Measurements from ENCODE around the gene PGA3.
"Not testable (repeated sequence)": the region's sequence is repeated elsewhere in the genome, so short reads cannot be mapped to it uniquely, and the experiment has no call there.

PGA3 gene

DNA sequence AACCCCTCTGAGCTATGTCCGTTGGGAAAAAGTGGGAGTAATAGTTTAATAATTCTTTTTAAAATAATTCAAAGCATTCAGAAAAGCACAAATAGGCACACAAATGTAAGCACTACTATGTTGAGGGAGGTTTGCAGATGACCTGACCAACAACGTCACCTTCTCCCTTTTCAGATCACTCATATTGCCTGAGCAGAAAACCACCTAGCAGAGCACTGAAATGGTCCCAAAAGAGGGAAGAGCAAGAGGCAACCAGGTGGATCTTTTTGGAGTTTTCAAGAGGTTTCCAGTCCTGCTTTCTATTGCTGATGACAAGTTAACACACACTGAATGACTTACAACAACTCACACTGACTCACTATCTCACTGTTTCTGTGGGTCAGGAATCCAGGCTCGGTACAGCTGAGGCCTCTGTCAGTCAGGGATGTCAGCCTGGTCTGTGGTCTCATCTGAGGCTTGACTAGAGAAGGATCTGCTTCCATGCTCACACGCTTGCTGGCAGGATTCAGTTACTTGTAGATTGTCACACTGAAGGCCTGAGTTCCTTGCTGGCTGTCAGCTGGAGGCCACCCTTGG is 4.3 kb upstream of the PGA3 start:
- H3K4me3 ChIP-seq (ENCODE audit: low read depth, low read length), result no peak overlapping the region
- TF ChIP-seq, protein P1, sequence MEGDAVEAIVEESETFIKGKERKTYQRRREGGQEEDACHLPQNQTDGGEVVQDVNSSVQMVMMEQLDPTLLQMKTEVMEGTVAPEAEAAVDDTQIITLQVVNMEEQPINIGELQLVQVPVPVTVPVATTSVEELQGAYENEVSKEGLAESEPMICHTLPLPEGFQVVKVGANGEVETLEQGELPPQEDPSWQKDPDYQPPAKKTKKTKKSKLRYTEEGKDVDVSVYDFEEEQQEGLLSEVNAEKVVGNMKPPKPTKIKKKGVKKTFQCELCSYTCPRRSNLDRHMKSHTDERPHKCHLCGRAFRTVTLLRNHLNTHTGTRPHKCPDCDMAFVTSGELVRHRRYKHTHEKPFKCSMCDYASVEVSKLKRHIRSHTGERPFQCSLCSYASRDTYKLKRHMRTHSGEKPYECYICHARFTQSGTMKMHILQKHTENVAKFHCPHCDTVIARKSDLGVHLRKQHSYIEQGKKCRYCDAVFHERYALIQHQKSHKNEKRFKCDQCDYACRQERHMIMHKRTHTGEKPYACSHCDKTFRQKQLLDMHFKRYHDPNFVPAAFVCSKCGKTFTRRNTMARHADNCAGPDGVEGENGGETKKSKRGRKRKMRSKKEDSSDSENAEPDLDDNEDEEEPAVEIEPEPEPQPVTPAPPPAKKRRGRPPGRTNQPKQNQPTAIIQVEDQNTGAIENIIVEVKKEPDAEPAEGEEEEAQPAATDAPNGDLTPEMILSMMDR (IDR thresholded peaks at IDR 0.05; ENCODE audit: insufficient read depth, low read length, missing control alignments), result no peak
- CTCF ChIA-PET, result interaction anchor here (1.0 kb wide), 1 partner anchor 368 kb away, joined by 3 read pairs; no protein-coding TSS in a partner anchor
- POLR2A ChIA-PET, result no interaction called here
- DNase-seq (ENCODE audit: low read depth, low spot score), result no peak

DNA sequence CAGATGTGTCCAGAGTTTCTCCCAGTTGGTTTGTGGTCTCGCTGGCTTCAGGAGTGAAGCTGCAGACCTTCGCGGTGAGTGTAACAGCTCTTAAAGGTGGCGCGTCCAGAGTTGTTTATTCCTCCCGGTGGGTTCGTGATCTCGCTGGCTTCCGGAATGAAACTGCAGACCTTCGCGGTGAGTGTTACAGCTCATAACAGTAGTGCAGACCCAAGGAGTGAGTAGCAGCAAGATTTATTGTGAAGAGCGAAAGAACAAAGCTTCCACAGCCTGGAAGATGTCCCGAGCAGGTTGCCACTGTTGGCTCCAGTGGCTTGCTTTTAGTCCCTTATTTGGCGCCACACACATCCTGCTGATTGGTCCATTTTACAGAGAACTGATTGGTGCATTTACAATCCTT is 1.8 kb upstream of the PGA3 start:
- TF ChIP-seq, protein P1 (IDR thresholded peaks at IDR 0.05; ENCODE audit: insufficient read depth, low read length, missing control alignments), result no peak
- ChIA-PET CTCF (interaction anchor here (0.8 to 0.9 kb wide), 2 partner anchors 14 to 15 kb away, joined by 3 read pairs; no protein-coding TSS in a partner anchor), POLR2A (no interaction called here)
- no peak for DNase-seq (ENCODE audit: low read depth, low spot score)
- H3K4me3 ChIP-seq (ENCODE audit: low read depth, low read length), result no peak overlapping the region

DNA sequence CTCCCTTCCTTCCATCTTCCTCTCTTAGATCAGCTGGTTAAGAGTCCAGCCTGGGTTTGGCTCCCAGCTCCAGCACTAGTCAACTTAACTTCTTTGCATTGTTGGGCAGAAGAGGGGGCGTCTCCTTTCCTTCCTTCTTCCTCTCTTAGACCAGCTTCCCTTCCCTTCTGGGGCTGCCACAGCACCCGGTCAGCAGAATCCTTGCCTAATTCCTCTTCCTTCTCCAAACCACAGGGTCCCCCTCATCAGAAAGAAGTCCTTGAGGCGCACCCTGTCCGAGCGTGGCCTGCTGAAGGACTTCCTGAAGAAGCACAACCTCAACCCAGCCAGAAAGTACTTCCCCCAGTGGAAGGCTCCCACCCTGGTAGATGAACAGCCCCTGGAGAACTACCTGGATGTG is 558 bp downstream of the PGA3 start:
- POLR2A ChIA-PET; H3K4me3 ChIP-seq (ENCODE audit: low read depth, low read length); DNase-seq (ENCODE audit: low read depth, low spot score): not testable (repeated sequence)
- CTCF ChIA-PET, result interaction anchor here (1.4 kb wide), 1 partner anchor 16 kb away, joined by 3 read pairs; no protein-coding TSS in a partner anchor

DNA sequence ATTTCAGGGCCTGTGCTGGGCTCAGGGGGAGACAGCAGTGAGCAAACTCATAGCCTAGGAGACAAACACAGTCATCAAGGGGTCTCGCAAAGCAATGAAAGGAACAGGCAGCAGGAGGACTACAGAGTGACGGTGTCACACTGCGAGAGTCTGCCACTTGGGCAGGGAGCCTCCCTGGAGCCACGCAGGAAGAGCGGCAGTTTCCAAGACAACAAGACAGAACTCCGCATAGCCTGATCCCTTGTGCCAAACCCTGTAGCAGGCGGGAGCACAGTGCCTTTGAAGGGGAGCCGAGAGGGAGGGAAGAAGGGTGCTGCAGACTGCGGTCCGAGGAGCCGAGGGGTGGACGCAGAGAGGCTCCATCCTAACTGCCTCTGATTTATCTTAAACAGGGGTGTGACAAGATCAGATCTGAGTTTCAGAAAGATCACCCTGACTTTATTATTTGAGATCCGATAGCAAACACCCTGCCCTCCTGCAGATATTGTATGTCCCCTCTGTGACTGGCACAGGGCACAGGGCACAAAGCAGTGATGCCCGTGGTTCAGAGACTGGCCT is 1.3 kb downstream of the PGA3 start:
- DNase-seq (ENCODE audit: low read depth, low spot score); POLR2A ChIA-PET; CTCF ChIA-PET; H3K4me3 ChIP-seq (ENCODE audit: low read depth, low read length): not testable (repeated sequence)

DNA sequence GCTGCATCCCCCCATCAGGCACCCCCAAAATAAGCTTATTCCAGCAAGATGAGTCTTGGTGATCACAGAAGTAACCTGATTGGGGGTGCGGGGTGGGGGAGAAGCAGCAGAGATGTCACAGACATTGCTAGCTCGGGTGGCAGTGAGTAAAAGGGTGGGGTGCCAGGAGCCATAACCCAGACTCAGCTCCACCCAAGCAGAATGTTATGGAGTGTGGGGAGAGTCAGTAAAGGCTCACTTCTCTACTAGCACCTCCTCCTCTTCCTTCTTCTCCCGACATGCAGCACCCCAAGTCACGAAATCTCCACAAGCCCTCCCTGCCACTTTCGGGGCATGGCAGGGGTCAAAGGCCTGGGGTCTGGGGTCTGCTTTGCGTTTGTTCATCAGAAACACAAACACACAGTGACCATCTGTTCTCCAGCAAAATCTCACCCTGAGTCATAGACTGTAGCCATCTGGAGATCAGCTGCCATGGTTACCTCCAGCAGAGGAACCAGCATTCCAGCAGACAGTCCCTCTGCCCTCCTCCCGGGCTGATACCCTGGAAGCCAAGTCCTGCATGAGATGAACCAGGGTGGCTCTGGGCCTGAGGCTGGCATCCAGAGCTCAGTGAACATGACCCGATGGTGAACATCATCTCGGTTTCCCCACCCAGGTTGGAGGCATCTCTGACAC is 4.5 kb downstream of the PGA3 start:
- POLR2A ChIA-PET; H3K4me3 ChIP-seq (ENCODE audit: low read depth, low read length); CTCF ChIA-PET; DNase-seq (ENCODE audit: low read depth, low spot score): not testable (repeated sequence)

DNA sequence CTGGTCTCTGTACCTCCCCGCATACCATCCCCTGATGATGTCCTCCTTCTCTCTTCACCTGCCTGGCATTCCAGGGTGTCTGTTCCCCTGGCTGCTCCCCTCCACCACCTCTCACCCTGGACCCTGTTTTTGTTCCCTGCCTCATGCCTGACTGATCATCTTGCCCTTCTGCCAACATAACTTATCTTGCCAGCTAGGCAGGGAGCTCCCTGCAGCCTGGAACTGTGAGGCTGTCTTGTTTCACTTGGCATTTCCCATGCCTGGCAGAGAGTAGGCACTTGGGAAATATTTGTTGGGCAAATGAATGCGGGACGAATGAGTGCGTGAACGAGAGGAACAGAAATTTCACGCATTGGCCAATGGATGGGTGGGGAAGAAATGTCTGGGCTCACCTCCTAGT is 7.3 kb downstream of the PGA3 start:
- CTCF ChIA-PET; H3K4me3 ChIP-seq (ENCODE audit: low read depth, low read length); POLR2A ChIA-PET; DNase-seq (ENCODE audit: low read depth, low spot score): not testable (repeated sequence)

DNA sequence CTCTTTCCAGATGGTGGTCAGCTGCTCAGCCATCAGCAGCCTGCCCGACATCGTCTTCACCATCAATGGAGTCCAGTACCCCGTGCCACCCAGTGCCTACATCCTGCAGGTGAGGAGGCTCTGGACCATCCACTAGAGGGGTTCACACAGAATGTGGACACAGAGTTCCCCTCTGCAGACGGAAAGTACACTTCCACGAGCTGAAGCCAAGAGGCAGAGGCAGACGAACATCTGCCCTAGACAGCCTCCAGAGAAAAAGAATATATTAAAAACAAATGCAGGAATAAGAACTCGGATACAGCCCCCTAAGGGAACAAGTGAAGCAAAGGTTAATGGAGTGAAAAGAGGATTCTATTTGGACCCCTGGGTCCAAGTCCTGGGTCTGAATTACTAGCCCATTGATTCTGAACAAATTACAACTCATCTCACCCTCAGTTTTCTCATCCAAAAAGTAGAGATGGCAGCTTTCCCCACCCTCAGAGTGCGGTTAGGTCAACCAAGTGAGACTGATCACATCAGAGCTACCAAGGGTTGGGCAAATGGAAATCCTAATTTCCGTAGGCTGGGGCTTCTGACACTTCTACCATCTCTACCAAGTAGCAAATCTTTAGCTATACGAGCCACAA is 8.1 kb downstream of the PGA3 start:
- DNase-seq (ENCODE audit: low read depth, low spot score); POLR2A ChIA-PET; CTCF ChIA-PET; H3K4me3 ChIP-seq (ENCODE audit: low read depth, low read length): not testable (repeated sequence)

DNA sequence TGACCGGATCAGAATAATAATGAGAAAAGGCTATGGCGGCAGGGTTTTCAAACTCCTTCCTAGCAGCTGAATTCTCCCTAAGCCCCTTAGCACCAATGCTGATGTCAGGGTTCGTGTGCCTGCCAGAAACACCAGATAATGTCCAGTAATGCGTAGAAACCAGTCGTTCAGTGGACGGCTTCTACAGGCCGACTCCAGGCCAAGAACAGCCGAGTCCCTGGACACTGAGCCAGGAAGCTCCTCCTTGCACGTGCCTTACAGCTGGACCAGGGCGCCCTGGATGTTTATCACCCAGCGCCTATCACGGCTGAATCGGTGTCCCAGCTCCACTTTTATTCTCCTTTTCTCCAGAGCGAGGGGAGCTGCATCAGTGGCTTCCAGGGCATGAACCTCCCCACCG is 8.9 kb downstream of the PGA3 start:
- CTCF ChIA-PET; DNase-seq (ENCODE audit: low read depth, low spot score); H3K4me3 ChIP-seq (ENCODE audit: low read depth, low read length); POLR2A ChIA-PET: not testable (repeated sequence)

DNA sequence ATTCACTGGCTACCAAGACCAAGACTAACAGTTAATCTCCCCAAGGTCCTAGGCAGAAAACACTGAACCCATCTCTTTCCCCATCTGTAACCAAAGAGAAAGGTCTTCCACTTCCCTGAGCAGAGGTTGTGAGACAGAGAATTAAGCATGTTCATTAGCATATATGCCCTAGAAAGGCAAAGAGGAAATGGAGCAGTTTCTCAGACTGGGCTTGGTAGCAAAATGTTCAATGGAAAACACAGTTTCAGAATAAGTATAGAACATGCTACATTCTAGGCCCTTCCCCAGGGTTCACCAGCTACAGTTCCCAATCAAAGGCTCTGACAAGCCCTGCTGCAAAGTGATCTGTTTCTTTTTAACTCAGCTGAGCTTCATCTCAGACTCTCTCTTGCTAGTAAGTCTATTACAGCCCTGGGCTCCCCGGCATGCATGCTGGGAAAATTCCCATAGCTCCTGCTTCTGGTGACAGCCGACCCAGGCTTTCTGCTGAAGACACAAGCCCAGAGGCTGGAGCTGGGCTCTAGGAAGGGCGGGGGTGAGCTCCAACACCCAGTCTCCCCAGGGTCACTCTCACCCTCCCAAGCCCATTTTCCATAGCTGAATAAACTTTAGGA is 10.5 kb downstream of the PGA3 start:
- DNase-seq (ENCODE audit: low read depth, low spot score); H3K4me3 ChIP-seq (ENCODE audit: low read depth, low read length); POLR2A ChIA-PET; CTCF ChIA-PET: not testable (repeated sequence)

DNA sequence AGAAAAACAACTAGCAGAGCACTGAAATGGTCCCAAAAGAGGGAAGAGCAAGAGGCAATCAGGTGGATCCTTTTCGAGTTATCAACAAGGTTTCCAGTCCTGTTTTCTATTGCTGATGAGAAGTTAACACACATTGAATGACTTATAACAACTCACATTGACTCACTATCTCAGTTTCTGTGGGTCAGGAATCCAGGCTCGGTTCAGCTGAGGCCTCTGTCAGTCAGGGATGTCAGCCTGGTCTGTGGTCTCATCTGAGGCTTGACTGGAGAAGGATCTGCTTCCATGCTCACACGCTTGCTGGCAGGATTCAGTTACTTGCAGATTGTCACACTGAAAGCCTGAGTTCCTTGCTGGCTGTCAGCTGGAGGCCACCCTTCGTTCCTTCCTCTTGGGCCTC is 15.0 kb downstream of the PGA3 start:
- H3K4me3 ChIP-seq (ENCODE audit: low read depth, low read length); CTCF ChIA-PET; POLR2A ChIA-PET; DNase-seq (ENCODE audit: low read depth, low spot score): not testable (repeated sequence)

DNA sequence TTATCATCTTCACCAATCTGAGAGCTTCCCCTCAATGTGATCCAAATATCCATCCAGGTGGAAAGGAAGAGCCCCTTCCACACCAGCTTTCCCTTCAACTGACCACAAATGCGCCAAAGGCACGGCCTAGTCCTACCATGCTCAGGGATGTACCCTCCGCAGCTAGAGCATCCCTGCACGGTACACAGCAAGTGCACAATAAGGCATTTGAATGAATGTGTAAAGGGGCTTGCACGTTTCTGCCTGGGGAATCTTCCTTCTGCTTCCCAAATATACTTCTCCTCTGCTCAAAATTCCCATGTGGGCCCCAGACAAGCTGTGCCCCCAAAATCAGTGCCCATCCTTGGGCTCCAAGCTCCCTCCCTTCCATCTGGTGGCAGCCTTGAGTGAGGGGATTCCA is 15.7 kb downstream of the PGA3 start:
- POLR2A ChIA-PET; DNase-seq (ENCODE audit: low read depth, low spot score); CTCF ChIA-PET; H3K4me3 ChIP-seq (ENCODE audit: low read depth, low read length): not testable (repeated sequence)

DNA sequence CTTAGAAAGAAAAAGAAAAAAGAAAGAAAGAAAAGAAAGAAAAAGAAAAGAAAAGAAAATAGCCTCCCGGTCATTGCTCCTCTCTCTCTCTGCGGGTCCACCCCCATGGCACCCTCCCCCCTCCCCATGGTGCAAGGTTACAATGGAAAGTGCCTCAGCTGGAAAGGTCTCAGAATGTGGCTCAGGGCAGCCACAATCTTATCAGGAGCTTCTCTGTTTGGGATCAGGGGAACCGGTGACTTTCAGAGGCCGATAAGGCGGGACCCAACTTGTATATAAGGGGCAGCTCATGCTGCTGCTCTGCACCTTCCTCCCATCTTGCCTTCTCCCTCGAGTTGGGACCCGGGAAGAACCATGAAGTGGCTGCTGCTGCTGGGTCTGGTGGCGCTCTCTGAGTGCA is 18.7 kb downstream of the PGA3 start, which contains the start of gene PGA4:
TSS of gene PGA4 (plus strand) at position 301 of the 400 bp plus-strand sequence. CDS start at position 355, 54 bp downstream.
- POLR2A ChIA-PET; DNase-seq (ENCODE audit: low read depth, low spot score); H3K4me3 ChIP-seq (ENCODE audit: low read depth, low read length); CTCF ChIA-PET: not testable (repeated sequence)

DNA sequence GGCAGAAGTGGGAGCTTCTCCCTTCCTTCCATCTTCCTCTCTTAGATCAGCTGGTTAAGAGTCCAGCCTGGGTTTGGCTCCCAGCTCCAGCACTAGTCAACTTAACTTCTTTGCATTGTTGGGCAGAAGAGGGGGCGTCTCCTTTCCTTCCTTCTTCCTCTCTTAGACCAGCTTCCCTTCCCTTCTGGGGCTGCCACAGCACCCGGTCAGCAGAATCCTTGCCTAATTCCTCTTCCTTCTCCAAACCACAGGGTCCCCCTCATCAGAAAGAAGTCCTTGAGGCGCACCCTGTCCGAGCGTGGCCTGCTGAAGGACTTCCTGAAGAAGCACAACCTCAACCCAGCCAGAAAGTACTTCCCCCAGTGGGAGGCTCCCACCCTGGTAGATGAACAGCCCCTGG is 19.4 kb downstream of the PGA3 start:
- POLR2A ChIA-PET; DNase-seq (ENCODE audit: low read depth, low spot score); H3K4me3 ChIP-seq (ENCODE audit: low read depth, low read length); CTCF ChIA-PET: not testable (repeated sequence)

DNA sequence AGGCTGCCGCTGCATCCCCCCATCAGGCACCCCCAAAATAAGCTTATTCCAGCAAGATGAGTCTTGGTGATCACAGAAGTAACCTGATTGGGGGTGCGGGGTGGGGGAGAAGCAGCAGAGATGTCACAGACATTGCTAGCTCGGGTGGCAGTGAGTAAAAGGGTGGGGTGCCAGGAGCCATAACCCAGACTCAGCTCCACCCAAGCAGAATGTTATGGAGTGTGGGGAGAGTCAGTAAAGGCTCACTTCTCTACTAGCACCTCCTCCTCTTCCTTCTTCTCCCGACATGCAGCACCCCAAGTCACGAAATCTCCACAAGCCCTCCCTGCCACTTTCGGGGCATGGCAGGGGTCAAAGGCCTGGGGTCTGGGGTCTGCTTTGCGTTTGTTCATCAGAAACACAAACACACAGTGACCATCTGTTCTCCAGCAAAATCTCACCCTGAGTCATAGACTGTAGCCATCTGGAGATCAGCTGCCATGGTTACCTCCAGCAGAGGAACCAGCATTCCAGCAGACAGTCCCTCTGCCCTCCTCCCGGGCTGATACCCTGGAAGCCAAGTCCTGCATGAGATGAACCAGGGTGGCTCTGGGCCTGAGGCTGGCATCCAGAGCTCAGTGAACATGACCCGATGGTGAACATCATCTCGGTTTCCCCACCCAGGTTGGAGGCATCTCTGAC is 23.3 kb downstream of the PGA3 start:
- DNase-seq (ENCODE audit: low read depth, low spot score); POLR2A ChIA-PET; CTCF ChIA-PET; H3K4me3 ChIP-seq (ENCODE audit: low read depth, low read length): not testable (repeated sequence)

All from AG04449 (cell line).